D721Med (cell line): ENCODE measurements around the gene STARD4.

Experiments
- DNase-seq: peaks from one replicate; pipeline ENCODE4 v3.0.0; 2011; ENCODE audit warnings: low spot score; ENCODE audit not compliant: insufficient read length
- FAIRE-seq: peaks from 2 replicates; lab custom pipeline; 2011; peaks lifted over from hg19 to GRCh38; lab: Jason Lieb, UNC
- TF ChIP-seq, protein P1 (sequence below): IDR thresholded peaks from 2 replicates; pipeline ENCODE4 v1.5.1; 2012; ENCODE audit warnings: mild to moderate bottlenecking, control low read depth; ENCODE audit not compliant: insufficient read depth; ENCODE audit errors: missing control alignments

The STARD4 gene

DNA sequence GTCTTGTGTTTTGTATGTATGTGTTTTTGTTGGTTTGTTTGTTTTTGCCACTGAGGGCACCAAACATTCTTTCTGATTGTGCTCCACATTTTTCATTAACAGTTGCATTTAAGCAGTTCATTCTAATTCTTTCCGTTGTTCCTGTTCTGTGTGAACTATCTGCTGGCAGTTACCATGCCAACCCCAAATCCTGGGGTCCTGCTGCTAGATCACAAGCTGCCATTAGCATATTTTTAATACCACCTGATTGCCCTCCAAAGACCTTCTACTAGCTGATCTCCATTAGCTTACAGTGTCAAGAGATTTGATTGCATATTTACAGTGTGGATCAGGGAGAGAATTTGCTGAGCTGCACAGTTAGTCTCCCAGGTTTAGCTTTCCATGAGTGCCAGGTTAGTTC, 40.6 kb upstream of the STARD4 start:
- TF ChIP-seq, protein P1, sequence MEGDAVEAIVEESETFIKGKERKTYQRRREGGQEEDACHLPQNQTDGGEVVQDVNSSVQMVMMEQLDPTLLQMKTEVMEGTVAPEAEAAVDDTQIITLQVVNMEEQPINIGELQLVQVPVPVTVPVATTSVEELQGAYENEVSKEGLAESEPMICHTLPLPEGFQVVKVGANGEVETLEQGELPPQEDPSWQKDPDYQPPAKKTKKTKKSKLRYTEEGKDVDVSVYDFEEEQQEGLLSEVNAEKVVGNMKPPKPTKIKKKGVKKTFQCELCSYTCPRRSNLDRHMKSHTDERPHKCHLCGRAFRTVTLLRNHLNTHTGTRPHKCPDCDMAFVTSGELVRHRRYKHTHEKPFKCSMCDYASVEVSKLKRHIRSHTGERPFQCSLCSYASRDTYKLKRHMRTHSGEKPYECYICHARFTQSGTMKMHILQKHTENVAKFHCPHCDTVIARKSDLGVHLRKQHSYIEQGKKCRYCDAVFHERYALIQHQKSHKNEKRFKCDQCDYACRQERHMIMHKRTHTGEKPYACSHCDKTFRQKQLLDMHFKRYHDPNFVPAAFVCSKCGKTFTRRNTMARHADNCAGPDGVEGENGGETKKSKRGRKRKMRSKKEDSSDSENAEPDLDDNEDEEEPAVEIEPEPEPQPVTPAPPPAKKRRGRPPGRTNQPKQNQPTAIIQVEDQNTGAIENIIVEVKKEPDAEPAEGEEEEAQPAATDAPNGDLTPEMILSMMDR = no peak
- DNase-seq = no peak
- no peak for FAIRE-seq

DNA sequence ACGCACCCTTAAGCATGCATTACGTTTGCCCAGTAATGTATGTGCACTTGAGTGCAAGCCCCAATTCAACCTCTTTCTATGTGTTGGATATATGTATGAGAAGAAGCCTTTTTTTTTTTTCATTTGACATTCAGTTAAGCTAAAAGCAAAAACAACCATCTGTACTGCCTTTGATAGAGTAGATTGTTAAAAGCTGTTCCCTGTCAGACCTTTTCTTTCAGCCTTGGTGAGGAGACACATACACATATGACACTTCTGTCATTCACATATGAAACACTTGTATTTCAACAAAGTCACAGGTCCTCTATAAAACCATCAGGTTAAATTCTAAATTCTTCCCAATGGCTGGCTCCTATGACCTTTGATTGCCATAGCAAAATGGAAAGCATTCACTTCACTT, 40.2 kb upstream of the STARD4 start:
- FAIRE-seq (no peak), DNase-seq (no peak)
- TF ChIP-seq, protein P1 = no peak

DNA sequence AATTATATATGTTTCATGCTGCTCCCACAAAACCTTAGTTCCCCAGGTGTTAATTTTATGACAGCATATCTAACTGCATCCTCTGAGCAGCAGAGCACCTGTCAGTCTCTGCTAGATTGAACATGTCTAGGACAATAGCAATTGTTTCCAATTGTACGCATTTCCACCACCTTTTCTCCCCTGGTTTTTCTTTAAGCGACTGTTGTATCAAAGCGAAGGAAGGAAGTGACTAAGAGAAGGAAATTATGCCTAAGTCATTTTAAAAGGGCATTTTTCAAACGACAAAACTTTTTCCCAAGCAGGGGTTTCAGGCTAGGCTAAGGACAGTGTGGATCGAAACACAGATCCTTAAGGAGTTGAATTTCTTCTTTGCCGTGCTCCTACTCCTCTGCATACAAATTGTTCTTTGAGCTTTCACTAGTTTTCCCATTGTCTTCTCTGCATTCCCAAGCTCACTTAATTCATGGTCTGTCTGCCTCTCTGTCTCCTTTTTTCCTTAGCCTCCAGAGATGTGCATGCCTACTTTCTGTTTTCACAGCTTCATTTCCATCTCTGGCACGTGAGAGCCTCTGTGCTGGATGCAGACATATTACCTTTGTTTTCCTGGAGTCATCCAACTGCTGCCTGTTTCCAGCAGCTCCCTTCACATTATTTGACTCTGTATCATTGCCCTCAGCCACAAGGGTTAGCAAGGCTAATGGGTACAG, 39.4 kb upstream of the STARD4 start:
- DNase-seq (no peak), FAIRE-seq (no peak)
- TF ChIP-seq, protein P1 = no peak

DNA sequence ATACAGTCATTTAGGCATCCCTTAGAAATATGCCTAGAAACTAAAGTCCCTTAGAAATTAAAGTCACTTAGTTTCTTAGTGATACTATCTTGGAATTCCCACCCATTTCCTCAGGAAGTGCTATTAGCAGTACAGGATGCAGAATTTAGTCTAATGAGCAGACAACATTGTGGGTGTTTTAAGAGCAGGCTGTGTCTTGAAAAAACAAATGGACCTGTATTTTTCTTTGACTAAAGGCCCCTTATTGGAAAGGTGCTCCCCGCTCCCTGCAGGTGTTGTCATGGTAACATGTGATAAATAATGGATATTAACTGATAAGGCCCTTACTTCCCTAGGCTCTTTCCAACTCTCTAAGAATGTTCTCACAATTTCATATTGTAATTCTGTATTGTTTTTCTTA, 38.8 kb upstream of the STARD4 start:
- no peak for FAIRE-seq
- TF ChIP-seq, protein P1 = no peak

DNA sequence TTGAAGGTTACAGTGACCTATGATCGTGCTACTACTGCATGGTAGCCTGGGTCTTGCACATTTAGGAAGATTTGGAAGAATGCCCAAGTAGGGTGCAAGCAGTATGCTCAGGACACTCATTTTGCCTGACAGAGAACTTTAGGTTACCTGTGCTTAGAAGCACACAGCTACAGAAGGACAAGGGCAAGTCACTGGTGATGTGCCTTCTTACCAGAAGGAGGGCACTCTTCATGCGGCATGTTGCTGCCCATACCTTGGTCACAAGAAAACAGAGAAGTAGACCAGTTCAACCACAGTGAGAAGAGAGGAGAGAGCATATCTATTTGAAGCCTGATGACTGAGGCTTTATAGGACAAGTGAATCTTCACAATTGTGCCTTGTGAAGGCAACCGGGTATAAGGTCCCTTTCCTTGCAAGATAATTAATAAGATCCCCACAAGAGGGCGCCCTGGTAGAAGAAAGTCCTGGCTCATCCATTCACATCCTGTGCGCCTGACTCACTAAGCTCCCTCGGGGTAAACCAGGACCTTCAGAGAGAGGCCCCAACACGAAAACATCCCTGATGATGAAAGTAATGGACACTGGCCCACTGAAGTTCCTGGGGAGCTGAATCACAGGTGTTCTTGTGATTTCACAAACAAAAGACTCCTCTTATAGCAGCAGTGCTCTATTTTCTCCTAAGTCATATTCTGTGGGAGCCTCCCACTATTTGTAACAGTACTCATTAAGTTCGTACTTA, 38.1 kb upstream of the STARD4 start:
- TF ChIP-seq, protein P1 = peak; percentile 82
- FAIRE-seq (peak; percentile 32), DNase-seq (peak; percentile 21)

More for the DNA sequence above, 38.8 kb upstream of the STARD4 start:
- no peak for DNase-seq

DNA sequence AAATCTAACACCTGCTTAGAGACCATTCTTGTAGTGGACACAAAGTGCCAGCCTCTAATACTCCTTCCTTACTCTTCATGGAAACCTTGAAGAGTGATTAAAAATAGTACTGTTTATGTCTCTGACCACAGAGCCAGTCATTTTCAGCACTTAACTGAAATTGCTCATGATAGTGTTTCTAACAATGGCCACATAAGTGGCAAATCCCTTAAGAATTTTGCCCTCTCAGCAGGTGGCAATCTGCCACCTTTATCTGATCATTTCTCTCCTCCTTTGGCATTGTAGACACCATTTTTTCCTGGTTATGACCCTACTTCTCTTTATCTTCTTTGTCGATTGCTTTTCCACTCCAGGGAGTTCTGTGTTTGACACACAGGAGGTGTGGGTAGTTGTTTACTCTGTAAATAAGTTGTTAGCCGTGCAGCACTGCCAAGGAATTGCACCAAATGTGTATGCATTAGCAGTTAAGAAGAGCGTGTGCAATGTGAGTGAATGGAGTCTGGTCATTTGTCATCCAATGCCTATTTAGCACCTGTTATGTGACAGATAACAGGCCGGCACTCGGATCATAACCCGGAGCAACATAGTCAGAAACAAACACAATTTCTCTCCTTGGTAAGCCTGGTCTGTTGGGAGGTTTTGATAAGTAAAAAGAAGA, 36.8 kb upstream of the STARD4 start:
- DNase-seq = no peak
- TF ChIP-seq, protein P1 = no peak
- no peak for FAIRE-seq
